Measurements from ENCODE around the gene ADAMTSL5. TPM values are rescaled to one million over a fixed set of nuclear protein-coding genes. Genes with fewer than 3 reads are reported as not detected.

ADAMTSL5 gene
- total RNA-seq, 1 experiment from 2014 or later = 2.6 TPM

GRCh38 chr19:1491114-1491848 lies 21.5 kb downstream of the ADAMTSL5 start, which contains the start of gene REEP6:
Gene REEP6 (plus strand): TSS chr19:1491181. CDS start chr19:1491270, 89 bp downstream.
- H3K27me3 ChIP-seq (ENCODE audit: low read length) = no peaks in the 10 kb centered on the region
- H3K9ac ChIP-seq (ENCODE audit: low read length) = peak within 1 kb of the TSS; percentile 83
- no peaks in the 10 kb centered on the region for H3K79me2 ChIP-seq (ENCODE audit: low read length)
- peak; percentile 42 for DNase-seq
- no peaks in the 10 kb centered on the region for H3K36me3 ChIP-seq (ENCODE audit: insufficient read depth, low read length)
- no peaks in the 10 kb centered on the region for H4K20me1 ChIP-seq (ENCODE audit: insufficient read depth, low read depth, low read length)
- H3K27ac ChIP-seq (ENCODE audit: low read length) = 0 out of 2 replicates have a peak within 1 kb of the TSS, but pooled peaks have one; percentile 6
- H3K4me2 ChIP-seq (ENCODE audit: low read depth, low read length, poor library complexity, severe bottlenecking) = peak within 1 kb of the TSS; percentile 94
- H3K9me3 ChIP-seq (ENCODE audit: low read length) = no peaks in the 10 kb centered on the region
- peaks cover 16% of the 10 kb centered on the region for H3K4me1 ChIP-seq (ENCODE audit: low read length)
- H3K4me3 ChIP-seq (ENCODE audit: low read length) = peak within 1 kb of the TSS; percentile 78
- no peaks in the 10 kb centered on the region for H3K9me2 ChIP-seq (replicated peaks; ENCODE audit: insufficient read depth, low read length)
- peak within 1 kb of the TSS; percentile 90 for H2AFZ ChIP-seq (ENCODE audit: low read length)

GRCh38 chr19:1490311-1491113 lies 22.3 kb downstream of the ADAMTSL5 start, which contains the start of gene PCSK4:
Gene PCSK4 (minus strand): TSS chr19:1490350. CDS start chr19:1490346, 4 bp downstream.
- Histone ChIP-seq H3K9me3 (ENCODE audit: low read length) (no peaks in the 10 kb centered on the region), H2AFZ (ENCODE audit: low read length) (peak within 1 kb of the TSS; percentile 90), H3K27ac (ENCODE audit: low read length) (0 out of 2 replicates have a peak within 1 kb of the TSS, but pooled peaks have one; percentile 6)

GRCh38 chr19:1489463-1490310 lies 23.1 kb downstream of the ADAMTSL5 start:
- Histone ChIP-seq H3K4me3 (ENCODE audit: low read length) (peak overlapping the region; percentile 78), H3K36me3 (ENCODE audit: insufficient read depth, low read length) (no peaks in the 10 kb centered on the region), H3K27me3 (ENCODE audit: low read length) (no peaks in the 10 kb centered on the region), H3K27ac (ENCODE audit: low read length) (0 out of 2 replicates have a peak overlapping the region, but pooled peaks have one; percentile 6), H3K4me1 (ENCODE audit: low read length) (peaks cover 16% of the 10 kb centered on the region), H3K9me3 (ENCODE audit: low read length) (no peaks in the 10 kb centered on the region), H3K9ac (ENCODE audit: low read length) (peak overlapping the region; percentile 83), H2AFZ (ENCODE audit: low read length) (peak overlapping the region; percentile 90), H3K4me2 (ENCODE audit: low read depth, low read length, poor library complexity, severe bottlenecking) (peak overlapping the region; percentile 94), H4K20me1 (ENCODE audit: insufficient read depth, low read depth, low read length) (no peaks in the 10 kb centered on the region), H3K9me2 (replicated peaks; ENCODE audit: insufficient read depth, low read length) (no peaks in the 10 kb centered on the region), H3K79me2 (ENCODE audit: low read length) (no peaks in the 10 kb centered on the region)
- DNase-seq = peak; percentile 41

More at GRCh38 chr19:1490311-1491113, 22.3 kb downstream of the ADAMTSL5 start, which contains the start of gene PCSK4:
- H3K9me2 ChIP-seq (replicated peaks; ENCODE audit: insufficient read depth, low read length) = no peaks in the 10 kb centered on the region
- H3K4me3 ChIP-seq (ENCODE audit: low read length) = peak within 1 kb of the TSS; percentile 78
- peak; percentile 99 for DNase-seq
- H4K20me1 ChIP-seq (ENCODE audit: insufficient read depth, low read depth, low read length) = no peaks in the 10 kb centered on the region
- H3K36me3 ChIP-seq (ENCODE audit: insufficient read depth, low read length) = no peaks in the 10 kb centered on the region
- H3K4me2 ChIP-seq (ENCODE audit: low read depth, low read length, poor library complexity, severe bottlenecking) = peak within 1 kb of the TSS; percentile 94
- no peaks in the 10 kb centered on the region for H3K79me2 ChIP-seq (ENCODE audit: low read length)
- no peaks in the 10 kb centered on the region for H3K27me3 ChIP-seq (ENCODE audit: low read length)
- peaks cover 16% of the 10 kb centered on the region for H3K4me1 ChIP-seq (ENCODE audit: low read length)
- H3K9ac ChIP-seq (ENCODE audit: low read length) = peak within 1 kb of the TSS; percentile 83

GRCh38 chr19:1488282-1488601 lies 24.6 kb downstream of the ADAMTSL5 start:
- H3K27ac ChIP-seq (ENCODE audit: low read length) = no peak overlapping the region

GRCh38 chr19:1487576-1488281 lies 25.1 kb downstream of the ADAMTSL5 start:
- Histone ChIP-seq H3K4me2 (ENCODE audit: low read depth, low read length, poor library complexity, severe bottlenecking) (no peak overlapping the region), H3K9ac (ENCODE audit: low read length) (no peak overlapping the region), H3K4me3 (ENCODE audit: low read length) (no peak overlapping the region), H2AFZ (ENCODE audit: low read length) (no peak overlapping the region), H3K79me2 (ENCODE audit: low read length) (no peaks in the 10 kb centered on the region), H3K9me3 (ENCODE audit: low read length) (no peaks in the 10 kb centered on the region), H3K9me2 (replicated peaks; ENCODE audit: insufficient read depth, low read length) (no peaks in the 10 kb centered on the region), H3K4me1 (ENCODE audit: low read length) (peaks cover 16% of the 10 kb centered on the region), H3K27me3 (ENCODE audit: low read length) (no peaks in the 10 kb centered on the region), H4K20me1 (ENCODE audit: insufficient read depth, low read depth, low read length) (no peaks in the 10 kb centered on the region), H3K27ac (ENCODE audit: low read length) (no peak overlapping the region), H3K36me3 (ENCODE audit: insufficient read depth, low read length) (no peaks in the 10 kb centered on the region)
- DNase-seq = no peak

More at GRCh38 chr19:1488282-1488601, 24.6 kb downstream of the ADAMTSL5 start:
- no peak overlapping the region for H3K4me2 ChIP-seq (ENCODE audit: low read depth, low read length, poor library complexity, severe bottlenecking)
- H4K20me1 ChIP-seq (ENCODE audit: insufficient read depth, low read depth, low read length) = no peaks in the 10 kb centered on the region
- no peaks in the 10 kb centered on the region for H3K27me3 ChIP-seq (ENCODE audit: low read length)
- no peaks in the 10 kb centered on the region for H3K9me3 ChIP-seq (ENCODE audit: low read length)
- peak; percentile 38 for DNase-seq
- H3K9me2 ChIP-seq (replicated peaks; ENCODE audit: insufficient read depth, low read length) = no peaks in the 10 kb centered on the region
- no peak overlapping the region for H3K4me3 ChIP-seq (ENCODE audit: low read length)
- no peaks in the 10 kb centered on the region for H3K36me3 ChIP-seq (ENCODE audit: insufficient read depth, low read length)
- H3K4me1 ChIP-seq (ENCODE audit: low read length) = peaks cover 16% of the 10 kb centered on the region
- no peaks in the 10 kb centered on the region for H3K79me2 ChIP-seq (ENCODE audit: low read length)
- no peak overlapping the region for H3K9ac ChIP-seq (ENCODE audit: low read length)
- no peak overlapping the region for H2AFZ ChIP-seq (ENCODE audit: low read length)

GRCh38 chr19:1486720-1487575 lies 25.9 kb downstream of the ADAMTSL5 start:
- Histone ChIP-seq H4K20me1 (ENCODE audit: insufficient read depth, low read depth, low read length) (no peaks in the 10 kb centered on the region), H3K9ac (ENCODE audit: low read length) (no peak overlapping the region), H3K4me2 (ENCODE audit: low read depth, low read length, poor library complexity, severe bottlenecking) (no peak overlapping the region), H3K27me3 (ENCODE audit: low read length) (no peaks in the 10 kb centered on the region), H3K27ac (ENCODE audit: low read length) (no peak overlapping the region), H3K4me3 (ENCODE audit: low read length) (no peak overlapping the region), H2AFZ (ENCODE audit: low read length) (no peak overlapping the region), H3K4me1 (ENCODE audit: low read length) (peaks cover 16% of the 10 kb centered on the region), H3K9me2 (replicated peaks; ENCODE audit: insufficient read depth, low read length) (no peaks in the 10 kb centered on the region), H3K36me3 (ENCODE audit: insufficient read depth, low read length) (no peaks in the 10 kb centered on the region), H3K79me2 (ENCODE audit: low read length) (no peaks in the 10 kb centered on the region), H3K9me3 (ENCODE audit: low read length) (no peaks in the 10 kb centered on the region)
- no peak for DNase-seq

- Histone ChIP-seq H3K79me2 (ENCODE audit: low read length) (no peaks in the 10 kb centered on the region), H2AFZ (ENCODE audit: low read length) (no peak overlapping the region), H4K20me1 (ENCODE audit: insufficient read depth, low read depth, low read length) (no peaks in the 10 kb centered on the region), H3K4me3 (ENCODE audit: low read length) (no peak overlapping the region), H3K27ac (ENCODE audit: low read length) (no peak overlapping the region), H3K9me2 (replicated peaks; ENCODE audit: insufficient read depth, low read length) (no peaks in the 10 kb centered on the region), H3K36me3 (ENCODE audit: insufficient read depth, low read length) (no peaks in the 10 kb centered on the region), H3K9me3 (ENCODE audit: low read length) (no peaks in the 10 kb centered on the region), H3K4me2 (ENCODE audit: low read depth, low read length, poor library complexity, severe bottlenecking) (no peak overlapping the region), H3K27me3 (ENCODE audit: low read length) (no peaks in the 10 kb centered on the region), H3K9ac (ENCODE audit: low read length) (no peak overlapping the region), H3K4me1 (ENCODE audit: low read length) (peaks cover 5% of the 10 kb centered on the region)
- DNase-seq = no peak
These were observed 28.8 kb downstream of the ADAMTSL5 start for GRCh38 chr19:1483979-1484428.
